Breast epithelium (tissue), 3 donors: ENCODE results near the gene FAM120A.

Source experiments
- CTCF ChIP-seq, 3 donors: fragments of 450-650 bp; IDR thresholded peaks; one replicate each; pipeline ENCODE4 v1.5.1; 2016 to 2017; ENCODE audit warnings: antibody characterized with exemption in 3 of 3, mild to moderate bottlenecking in 3 of 3, moderate library complexity in 3 of 3
- POLR2A ChIP-seq: fragments of 450-650 bp; IDR thresholded peaks from one replicate; pipeline ENCODE4 v1.6.1; 2016; ENCODE audit warnings: antibody characterized with exemption, mild to moderate bottlenecking, moderate library complexity

DNA sequence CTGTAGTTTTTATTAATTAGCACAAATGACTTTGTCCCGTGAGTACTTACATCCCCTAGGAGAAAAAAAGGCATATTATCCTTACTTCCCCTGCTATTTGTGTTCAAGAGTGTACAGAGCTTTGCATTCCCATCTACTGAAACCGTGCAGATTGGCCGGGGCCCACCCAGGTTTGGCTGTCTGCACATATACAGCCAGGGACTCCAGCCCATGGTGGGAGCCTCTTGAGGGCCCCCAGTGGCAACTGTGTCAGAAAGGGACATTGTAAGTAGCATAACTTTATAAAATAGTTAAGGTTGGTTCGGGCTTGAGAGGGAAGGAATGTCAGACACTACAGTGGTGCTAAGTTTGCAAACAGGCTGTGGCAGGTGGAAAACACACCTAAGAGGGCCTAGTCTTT, 149.6 kb downstream of the FAM120A start:
- TF ChIP-seq CTCF (IDR thresholded peaks at IDR 0.05) (no peak), POLR2A (no peak)
